Liver (tissue), 9 donors: ENCODE results near the gene CFTR. TPM values are rescaled to one million over a fixed set of nuclear protein-coding genes. Genes with fewer than 3 reads are reported as not detected.

Experiments
- DNase-seq: peaks from one replicate; pipeline ENCODE4 v3.0.0-alpha.2; 2017; ENCODE audit warnings: low spot score
- H3K27ac ChIP-seq, 2 donors: one replicate each; pipeline ENCODE4 v1.7.0; 2013; ENCODE audit warnings: inconsistent platforms in 2 of 2, low read length in 2 of 2, control low read depth in 1 of 2, low read depth in 1 of 2, mild to moderate bottlenecking in 1 of 2
- H3K27me3 ChIP-seq, 4 donors: one replicate each; pipeline versions ENCODE4 v1.6.1 to v1.7.0; 2013; ENCODE audit warnings: low read length in 3 of 4, inconsistent platforms in 1 of 4, mild to moderate bottlenecking in 1 of 4, moderate library complexity in 1 of 4; ENCODE audit not compliant: control insufficient read depth in 4 of 4, insufficient read depth in 4 of 4
- H3K36me3 ChIP-seq, 4 donors: one replicate each; pipeline versions ENCODE4 v1.6.1 to v1.7.0; 2013; ENCODE audit warnings: low read length in 3 of 4, mild to moderate bottlenecking in 3 of 4, low read depth in 1 of 4, moderate library complexity in 1 of 4; ENCODE audit not compliant: control insufficient read depth in 4 of 4, insufficient read depth in 3 of 4
- H3K4me1 ChIP-seq, 4 donors: one replicate each; pipeline versions ENCODE4 v1.6.1 to v1.7.0; 2013; ENCODE audit warnings: low read length in 3 of 4, mild to moderate bottlenecking in 3 of 4, moderate library complexity in 1 of 4; ENCODE audit not compliant: control insufficient read depth in 4 of 4, insufficient read depth in 4 of 4
- H3K4me3 ChIP-seq, 3 donors: one replicate each; pipeline versions ENCODE4 v1.6.1 to v1.7.0; 2013; ENCODE audit warnings: low read length in 3 of 3, control low read depth in 1 of 3, low read depth in 1 of 3, mild to moderate bottlenecking in 1 of 3
- H3K9ac ChIP-seq, 2 donors: one replicate each; pipeline ENCODE4 v1.7.0; 2013; ENCODE audit warnings: low read length in 2 of 2, mild to moderate bottlenecking in 2 of 2, moderate library complexity in 2 of 2, control low read depth in 1 of 2, low read depth in 1 of 2
- H3K9me3 ChIP-seq, 4 donors: one replicate each; pipeline versions ENCODE4 v1.6.1 to v1.7.0; 2013; ENCODE audit warnings: low read length in 3 of 4; ENCODE audit not compliant: control insufficient read depth in 4 of 4
- ATF3 ChIP-seq: IDR thresholded peaks from 2 replicates; pipeline ENCODE4 v1.6.1; 2016; ENCODE audit warnings: antibody characterized with exemption
- EGR1 ChIP-seq, 2 donors: IDR thresholded peaks; 2 replicates each; pipeline ENCODE4 v1.6.1; 2016 to 2018; ENCODE audit warnings: antibody characterized with exemption in 2 of 2, low read depth in 2 of 2
- FOXA1 ChIP-seq: IDR thresholded peaks from 2 replicates; pipeline ENCODE4 v1.6.1; 2016; ENCODE audit warnings: antibody characterized with exemption
- FOXA2 ChIP-seq: IDR thresholded peaks from 2 replicates; pipeline ENCODE4 v1.6.1; 2016; ENCODE audit warnings: antibody characterized with exemption
- HNF4A ChIP-seq, 2 donors: conservative IDR thresholded peaks; 2 replicates each; pipeline ENCODE4 v1.6.1; 2016; ENCODE audit warnings: antibody characterized with exemption in 2 of 2, mild to moderate bottlenecking in 2 of 2
- JUND ChIP-seq, 2 donors: IDR thresholded peaks; 2 replicates each; pipeline ENCODE4 v1.6.1; 2016; ENCODE audit warnings: antibody characterized with exemption in 2 of 2
- MAX ChIP-seq: IDR thresholded peaks from 2 replicates; pipeline ENCODE4 v1.6.1; 2016; ENCODE audit warnings: antibody characterized with exemption
- NR2F2 ChIP-seq: IDR thresholded peaks from 2 replicates; pipeline ENCODE4 v1.6.1; 2016; ENCODE audit warnings: antibody characterized with exemption
- RAD21 ChIP-seq, 2 donors: IDR thresholded peaks; 2 replicates each; pipeline ENCODE4 v1.6.1; 2016; ENCODE audit warnings: antibody characterized with exemption in 2 of 2, mild to moderate bottlenecking in 2 of 2
- REST ChIP-seq: IDR thresholded peaks from 2 replicates; pipeline ENCODE4 v1.6.1; 2016; ENCODE audit warnings: antibody characterized with exemption, mild to moderate bottlenecking
- RXRA ChIP-seq, 2 donors: IDR thresholded peaks; 2 replicates each; pipeline ENCODE4 v1.6.1; 2017 to 2018; ENCODE audit warnings: antibody characterized with exemption in 2 of 2, mild to moderate bottlenecking in 1 of 2
- SP1 ChIP-seq: IDR thresholded peaks from 2 replicates; pipeline ENCODE4 v1.6.1; 2018; ENCODE audit warnings: antibody characterized with exemption, mild to moderate bottlenecking
- TAF1 ChIP-seq: conservative IDR thresholded peaks from 2 replicates; pipeline ENCODE4 v1.6.1; 2016; ENCODE audit warnings: antibody characterized with exemption, mild to moderate bottlenecking
- YY1 ChIP-seq: IDR thresholded peaks from 2 replicates; pipeline ENCODE4 v1.6.1; 2016; ENCODE audit warnings: antibody characterized with exemption, mild to moderate bottlenecking
- WGBS: extraction: QIAGEN DNeasy Blood & Tissue Kit; methylation state at CpG from one replicate; pipeline ENCODE4 v1.1.7; 2013; 5-methylcytosine and 5-hydroxymethylcytosine counted together
- polyA plus RNA-seq, 2 donors: library from polyadenylated mRNA; stranded (reverse) in 1 of 2; unstranded in 1 of 2; fragments of 200-250 nt in 1 of 2; fragments of >200 nt in 1 of 2; fragmentation: Nextera tagmentation in 1 of 2; extraction: Ambion mirVana in 1 of 2; gene quantifications; one replicate each; pipeline versions ENCODE4 v1.2.1 to v1.2.3, GENCODE V29; 2013 to 2015
- total RNA-seq, 2 donors: library from RNA; depleted of rRNA; stranded (reverse); fragments of >200 nt; gene quantifications; one replicate each; pipeline ENCODE4 v1.2.3, GENCODE V29; 2014
- TF ChIP-seq, protein P1 (sequence below): fragments of 150-350 bp; IDR thresholded peaks from 2 replicates; pipeline ENCODE4 v1.5.1; 2017; ENCODE audit warnings: improper control_type of control experiment, low read depth, low read length; ENCODE audit not compliant: missing input control
- donor health status: healthy.
- donor health status: healthy.
- donor health status: healthy.
- donor health status: healthy.
- donor health status: healthy.

The CFTR gene
- total and polyA plus RNA-seq, 4 donors: 0.75 to 10.5 (median 1.3) TPM

DNA sequence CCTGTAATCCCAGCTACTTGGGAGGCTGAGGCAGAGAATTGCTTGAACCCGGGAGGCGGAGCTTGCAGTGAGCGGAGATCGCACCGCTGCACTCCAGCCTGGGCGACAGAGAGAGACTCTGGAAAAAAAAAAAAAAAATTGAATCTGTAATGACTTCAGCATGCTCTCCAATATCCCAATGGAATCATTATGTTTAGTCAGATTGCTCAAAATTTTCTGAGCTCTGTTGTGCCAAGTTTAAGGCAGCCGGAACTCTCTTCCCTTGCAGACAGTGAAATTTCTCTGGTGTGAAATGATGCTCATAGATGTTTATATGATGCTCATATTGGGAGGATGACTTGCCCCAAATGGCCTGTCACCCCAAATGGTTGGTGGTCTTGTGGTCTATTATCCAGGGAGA lies 212.5 kb downstream of the CFTR start:
- no peak for DNase-seq
- 97% methylated on average over 7 of the region's 7 CpGs for WGBS
- Histone ChIP-seq H3K27me3 (no peaks in the 10 kb centered on the region), H3K4me3 (no peak overlapping the region), H3K9me3 (no peaks in the 10 kb centered on the region), H3K36me3 (no peaks in the 10 kb centered on the region), H3K4me1 (no peaks in the 10 kb centered on the region), H3K27ac (no peak overlapping the region), H3K9ac (no peak overlapping the region)
- TF ChIP-seq, protein P1, sequence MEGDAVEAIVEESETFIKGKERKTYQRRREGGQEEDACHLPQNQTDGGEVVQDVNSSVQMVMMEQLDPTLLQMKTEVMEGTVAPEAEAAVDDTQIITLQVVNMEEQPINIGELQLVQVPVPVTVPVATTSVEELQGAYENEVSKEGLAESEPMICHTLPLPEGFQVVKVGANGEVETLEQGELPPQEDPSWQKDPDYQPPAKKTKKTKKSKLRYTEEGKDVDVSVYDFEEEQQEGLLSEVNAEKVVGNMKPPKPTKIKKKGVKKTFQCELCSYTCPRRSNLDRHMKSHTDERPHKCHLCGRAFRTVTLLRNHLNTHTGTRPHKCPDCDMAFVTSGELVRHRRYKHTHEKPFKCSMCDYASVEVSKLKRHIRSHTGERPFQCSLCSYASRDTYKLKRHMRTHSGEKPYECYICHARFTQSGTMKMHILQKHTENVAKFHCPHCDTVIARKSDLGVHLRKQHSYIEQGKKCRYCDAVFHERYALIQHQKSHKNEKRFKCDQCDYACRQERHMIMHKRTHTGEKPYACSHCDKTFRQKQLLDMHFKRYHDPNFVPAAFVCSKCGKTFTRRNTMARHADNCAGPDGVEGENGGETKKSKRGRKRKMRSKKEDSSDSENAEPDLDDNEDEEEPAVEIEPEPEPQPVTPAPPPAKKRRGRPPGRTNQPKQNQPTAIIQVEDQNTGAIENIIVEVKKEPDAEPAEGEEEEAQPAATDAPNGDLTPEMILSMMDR: no peak
- TF ChIP-seq FOXA1 (no peak), ATF3 (no peak)

- Histone ChIP-seq H3K27ac (no peak overlapping the region), H3K9me3 (no peaks in the 10 kb centered on the region), H3K27me3 (no peaks in the 10 kb centered on the region), H3K9ac (no peak overlapping the region), H3K4me1 (peaks cover 0 to 2% (median 0%) of the 10 kb centered on the region in 4 donors), H3K4me3 (no peak overlapping the region), H3K36me3 (no peaks in the 10 kb centered on the region)
- DNase-seq: no peak
- 32% methylated on average over 2 of the region's 2 CpGs for WGBS
- TF ChIP-seq EGR1 (IDR thresholded peaks at IDR 0.05; ENCODE audit: low read depth in 2 of 2): no peak
- TF ChIP-seq MAX: peak; percentile 21
- TF ChIP-seq FOXA2: peak; percentile 10
- TF ChIP-seq RAD21 (IDR thresholded peaks at IDR 0.05): no peak
- peak in 1 of 2 donors; percentile 27 for TF ChIP-seq HNF4A (conservative IDR thresholded peaks at IDR 0.05)
- TF ChIP-seq YY1: peak; percentile 32
- peak in 1 of 2 donors; percentile 21 for TF ChIP-seq RXRA (IDR thresholded peaks at IDR 0.05)
Measured at GRCh38 chr7:117698018-117698417, 218.2 kb downstream of the CFTR start.

DNA sequence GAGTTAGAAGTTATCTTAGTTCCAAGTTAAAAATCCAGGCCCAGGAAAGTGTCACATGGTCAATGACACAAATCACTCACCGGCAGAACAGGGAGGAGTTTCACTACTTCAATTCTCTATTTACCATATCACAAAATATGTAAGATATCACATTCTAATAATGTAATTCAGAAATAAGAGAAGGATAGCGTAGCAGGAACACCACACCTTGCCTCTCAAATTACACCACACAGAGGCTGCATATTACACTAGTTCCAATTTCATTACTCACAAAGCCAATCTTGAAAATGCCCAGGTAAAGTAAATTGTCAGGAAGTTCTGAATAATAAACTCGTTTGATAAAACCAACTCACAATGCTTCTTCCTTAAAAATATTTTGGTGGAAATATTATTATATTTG lies 224.2 kb downstream of the CFTR start:
- H3K4me3 ChIP-seq: no peak overlapping the region
- no peak for DNase-seq
- H3K27me3 ChIP-seq: no peaks in the 10 kb centered on the region
- H3K9me3 ChIP-seq: no peaks in the 10 kb centered on the region
- WGBS: 81% methylated on average over 3 of the region's 3 CpGs
- H3K36me3 ChIP-seq: no peaks in the 10 kb centered on the region
- no peak overlapping the region for H3K9ac ChIP-seq
- TF ChIP-seq FOXA2: no peak
- no peak for TF ChIP-seq HNF4A (conservative IDR thresholded peaks at IDR 0.05)
- no peak for TF ChIP-seq REST
- no peak for TF ChIP-seq FOXA1
- no peak for TF ChIP-seq EGR1 (IDR thresholded peaks at IDR 0.05; ENCODE audit: low read depth in 2 of 2)
- no peak for TF ChIP-seq JUND (IDR thresholded peaks at IDR 0.05)
- no peak for TF ChIP-seq TAF1
- TF ChIP-seq MAX: no peak
- TF ChIP-seq, protein P1: no peak
- TF ChIP-seq SP1: no peak
- no peak for TF ChIP-seq NR2F2
- no peaks in the 10 kb centered on the region for H3K4me1 ChIP-seq
- H3K27ac ChIP-seq: no peak overlapping the region
